ENCODE results near the gene JAZF1. TPM values are rescaled to one million over a fixed set of nuclear protein-coding genes. Genes with fewer than 3 reads are reported as not detected.

The JAZF1 gene
- total and polyA plus RNA-seq, 2 of the 4 experiments (the other 2 are of a cell fraction): 8.4 to 10.5 TPM

DNA sequence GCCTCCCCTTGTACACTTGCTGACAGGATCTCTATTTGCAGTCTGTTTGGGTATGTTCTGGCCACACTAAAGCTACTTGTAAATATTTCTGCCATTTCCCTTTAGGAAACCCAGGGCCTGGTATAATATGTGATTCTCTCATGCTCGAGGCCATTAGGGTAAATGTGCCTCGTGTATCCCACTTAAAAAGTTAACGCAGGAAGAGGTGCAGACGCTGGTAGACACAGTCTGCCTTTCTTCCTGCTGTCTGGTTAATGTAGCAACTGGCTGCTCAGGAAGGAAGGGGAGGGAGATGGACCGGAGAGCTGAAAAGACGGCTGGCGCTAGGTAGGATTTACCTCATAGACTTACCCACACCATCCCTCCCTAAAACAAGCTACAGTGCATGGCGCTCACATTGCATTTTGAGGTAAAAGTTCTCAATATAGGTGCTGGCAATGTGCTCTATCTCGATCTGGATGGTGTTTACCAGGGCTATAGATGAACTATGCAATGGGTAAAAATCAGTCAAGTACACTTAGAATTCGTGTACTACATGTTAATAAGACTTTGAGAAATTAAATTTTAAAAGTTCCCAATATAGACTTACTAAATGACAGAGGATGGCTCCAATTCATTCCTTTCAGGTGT is 125.9 kb downstream of the JAZF1 start:
- no peak overlapping the region for H3K27ac ChIP-seq (ENCODE audit: insufficient read depth, low read length)
- ATAC-seq (ENCODE audit: low read depth): no peak; the same call in 1 of the 2 replicates

More for the DNA sequence above, 125.9 kb downstream of the JAZF1 start:
- Histone ChIP-seq H3K9me1 (ENCODE audit: insufficient read depth, low read length) (peaks cover 15% of the 10 kb centered on the region), H3K56ac (ENCODE audit: extremely low read depth, insufficient read depth, low read length) (no peak overlapping the region), H3K23ac (ENCODE audit: low read depth, low read length) (peak overlapping the region; percentile 28; the same call in 1 of the 2 replicates), H3K36me3 (ENCODE audit: control insufficient read depth, insufficient read depth, low read length) (no peaks in the 10 kb centered on the region), H3K18ac (ENCODE audit: low read depth, low read length) (peak overlapping the region; percentile 42; the same call in 1 of the 2 replicates), H2AFZ (replicated peaks; ENCODE audit: low read length, poor library complexity) (no peak overlapping the region), H2AK9ac (replicated peaks; ENCODE audit: low read depth, low read length, poor library complexity) (no peak overlapping the region), H2BK15ac (ENCODE audit: low read depth, low read length) (peak overlapping the region; percentile 66; the same call in 2 of the 3 replicates), H4K8ac (ENCODE audit: low read depth in 2 of 2, low read length in 2 of 2) (peak overlapping the region; percentile 31 to 71; a peak in 3 of 4 replicates), H3K14ac (replicated peaks; ENCODE audit: low read depth, low read length) (peak overlapping the region; percentile 26), H3K27me3 (ENCODE audit: control insufficient read depth, insufficient read depth, low read length) (no peaks in the 10 kb centered on the region), H3K4me3 (ENCODE audit: insufficient read depth, low read depth, low read length) (no peak overlapping the region), H4K91ac (ENCODE audit: insufficient read depth, low read depth, low read length) (peak overlapping the region; percentile 64), H3K4me2 (ENCODE audit: low read depth, low read length) (no peak overlapping the region), H4K20me1 (ENCODE audit: insufficient read depth, low read length) (no peaks in the 10 kb centered on the region), H2BK20ac (ENCODE audit: low read depth, low read length) (peak overlapping the region; percentile 94), H2AK5ac (ENCODE audit: low read depth, low read length) (peak overlapping the region; percentile 77; the same call in 1 of the 2 replicates), H3K4me1 (ENCODE audit: control insufficient read depth, insufficient read depth, low read length) (peaks cover 14% of the 10 kb centered on the region), H3K79me1 (ENCODE audit: low read depth in 1 of 2, low read length in 2 of 2) (peaks cover 12 to 51% of the 10 kb centered on the region in 2 experiments; a peak in 3 of 4 replicates), H4K5ac (ENCODE audit: low read depth, low read length) (peak overlapping the region; percentile 89), H2BK120ac (ENCODE audit: low read depth, low read length) (peak overlapping the region; percentile 78), H3K9me3 (ENCODE audit: control insufficient read depth, insufficient read depth, low read length) (no peaks in the 10 kb centered on the region), H3K9ac (ENCODE audit: low read depth, low read length) (no peak overlapping the region), H3K4ac (ENCODE audit: low read depth, low read length) (peak overlapping the region; percentile 92), H2BK5ac (ENCODE audit: low read depth, low read length, poor library complexity, severe bottlenecking) (peak overlapping the region; percentile 55)
- TF ChIP-seq CHD1 (IDR thresholded peaks at IDR 0.05; ENCODE audit: low read depth, low read length) (no peak), NFE2L2 (IDR thresholded peaks at IDR 0.05; ENCODE audit: low read depth, low read length) (no peak), CTCF (conservative IDR thresholded peaks at IDR 0.05; ENCODE audit: low read depth, low read length) (no peak), MAZ (IDR thresholded peaks at IDR 0.05; ENCODE audit: borderline replicate concordance, low read depth, low read length) (no peak), MAFK (IDR thresholded peaks at IDR 0.05; ENCODE audit: low read depth, low read length) (no peak), CEBPB (IDR thresholded peaks at IDR 0.05; ENCODE audit: low read depth, low read length) (no peak), RCOR1 (IDR thresholded peaks at IDR 0.05; ENCODE audit: insufficient replicate concordance, low read length) (no peak)
- in situ Hi-C loops (cut with MboI; ENCODE audit: low sequenced_read_pairs) (no loop called here), intact Hi-C loops (cut with micrococcal nuclease) (no loop called here), dilution Hi-C loops (cut with HindIII; ENCODE audit: low sequenced_read_pairs, unreplicated experiment) (no loop called here)
- ChIA-PET CTCF (interaction anchor here (1.3 kb wide), 1 partner anchor 11 kb away, joined by 3 read pairs; no protein-coding TSS in a partner anchor), POLR2A (ENCODE audit: unreplicated experiment) (no interaction called here)
- BruUV-seq (replicated peaks): no TSS peak
- no peak for DNase-seq
- 70% methylated on average over 3 of the region's 10 CpGs; no CpG with 5 or more reads in 1 of the 2 experiments for WGBS, 2 experiments (ENCODE audit: extremely low coverage in 2 of 2, insufficient read length in 1 of 2)

Measured in IMR-90 (cell line).